Mononuclear cell (primary cell): ENCODE results near the gene SRBD1. TPM values are rescaled to one million over a fixed set of nuclear protein-coding genes. Genes with fewer than 3 reads are reported as not detected.

Experiments used
- H3K27me3 ChIP-seq: 2 replicates; pipeline ENCODE4 v1.6.0; 2011; ENCODE audit warnings: low read length, control low read depth; ENCODE audit not compliant: insufficient read depth
- H3K4me1 ChIP-seq: 2 replicates; pipeline ENCODE4 v1.5.1; 2011; ENCODE audit warnings: mild to moderate bottlenecking, low read length, control low read depth; ENCODE audit not compliant: insufficient read depth
- H3K4me3 ChIP-seq: 2 replicates; pipeline ENCODE4 v1.5.1; 2011; ENCODE audit warnings: mild to moderate bottlenecking, low read length, moderate library complexity
- H3K9me3 ChIP-seq: 2 replicates; pipeline ENCODE4 v1.5.1; 2011; ENCODE audit warnings: low read depth, mild to moderate bottlenecking, control low read depth, low read length
- total RNA-seq: library from RNA; depleted of rRNA; stranded (reverse); fragments of >200 nt; gene quantifications from one replicate; pipeline ENCODE4 v1.2.3, GENCODE V29; 2012

Gene SRBD1
- total RNA-seq, 1 donor: 49.6 TPM

GRCh38 chr2:45498661-45499550 lies 112.2 kb downstream of the SRBD1 start:
- Histone ChIP-seq H3K4me1 (no peaks in the 10 kb centered on the region), H3K9me3 (no peaks in the 10 kb centered on the region), H3K27me3 (no peaks in the 10 kb centered on the region), H3K4me3 (no peak overlapping the region)

- H3K4me1 ChIP-seq: no peaks in the 10 kb centered on the region
- H3K27me3 ChIP-seq: no peaks in the 10 kb centered on the region
- H3K9me3 ChIP-seq: no peaks in the 10 kb centered on the region
- H3K4me3 ChIP-seq: no peak overlapping the region
These were observed 113.7 kb downstream of the SRBD1 start for GRCh38 chr2:45497355-45497754.

GRCh38 chr2:45496869-45497268 lies 114.2 kb downstream of the SRBD1 start:
- no peaks in the 10 kb centered on the region for H3K27me3 ChIP-seq
- no peaks in the 10 kb centered on the region for H3K9me3 ChIP-seq
- no peaks in the 10 kb centered on the region for H3K4me1 ChIP-seq
- H3K4me3 ChIP-seq: no peak overlapping the region

- no peaks in the 10 kb centered on the region for H3K4me1 ChIP-seq
- H3K4me3 ChIP-seq: no peak overlapping the region
- no peaks in the 10 kb centered on the region for H3K9me3 ChIP-seq
- no peaks in the 10 kb centered on the region for H3K27me3 ChIP-seq
These were observed 116.1 kb downstream of the SRBD1 start for GRCh38 chr2:45494978-45495293.

- no peaks in the 10 kb centered on the region for H3K9me3 ChIP-seq
- H3K4me1 ChIP-seq: no peaks in the 10 kb centered on the region
- H3K27me3 ChIP-seq: no peaks in the 10 kb centered on the region
- no peak overlapping the region for H3K4me3 ChIP-seq
These were observed 116.6 kb downstream of the SRBD1 start for GRCh38 chr2:45494275-45494977.

GRCh38 chr2:45484965-45485364 lies 126.1 kb downstream of the SRBD1 start:
- Histone ChIP-seq H3K9me3 (no peaks in the 10 kb centered on the region), H3K4me1 (no peaks in the 10 kb centered on the region), H3K27me3 (no peaks in the 10 kb centered on the region), H3K4me3 (no peak overlapping the region)

GRCh38 chr2:45483997-45484396 lies 127.1 kb downstream of the SRBD1 start:
- Histone ChIP-seq H3K4me1 (no peaks in the 10 kb centered on the region), H3K27me3 (no peaks in the 10 kb centered on the region), H3K9me3 (no peaks in the 10 kb centered on the region), H3K4me3 (no peak overlapping the region)

GRCh38 chr2:45477546-45477945 lies 133.5 kb downstream of the SRBD1 start:
- H3K27me3 ChIP-seq: no peaks in the 10 kb centered on the region
- no peak overlapping the region for H3K4me3 ChIP-seq
- no peaks in the 10 kb centered on the region for H3K4me1 ChIP-seq
- no peaks in the 10 kb centered on the region for H3K9me3 ChIP-seq

GRCh38 chr2:45470531-45470930 lies 140.5 kb downstream of the SRBD1 start:
- H3K9me3 ChIP-seq: no peaks in the 10 kb centered on the region
- H3K4me3 ChIP-seq: no peak overlapping the region
- no peaks in the 10 kb centered on the region for H3K27me3 ChIP-seq
- peaks cover 3% of the 10 kb centered on the region for H3K4me1 ChIP-seq

- Histone ChIP-seq H3K4me3 (no peak overlapping the region), H3K4me1 (peaks cover 3% of the 10 kb centered on the region), H3K9me3 (no peaks in the 10 kb centered on the region), H3K27me3 (no peaks in the 10 kb centered on the region)
These were observed 141.6 kb downstream of the SRBD1 start for GRCh38 chr2:45469314-45470099.

- no peaks in the 10 kb centered on the region for H3K9me3 ChIP-seq
- no peaks in the 10 kb centered on the region for H3K27me3 ChIP-seq
- H3K4me3 ChIP-seq: no peak overlapping the region
- H3K4me1 ChIP-seq: peaks cover 3% of the 10 kb centered on the region
These were observed 142.8 kb downstream of the SRBD1 start for GRCh38 chr2:45468279-45468678.

GRCh38 chr2:45466053-45466452 lies 145.0 kb downstream of the SRBD1 start:
- H3K4me1 ChIP-seq: peaks cover 3% of the 10 kb centered on the region
- no peaks in the 10 kb centered on the region for H3K27me3 ChIP-seq
- H3K4me3 ChIP-seq: no peak overlapping the region
- H3K9me3 ChIP-seq: no peaks in the 10 kb centered on the region

- H3K4me1 ChIP-seq: no peaks in the 10 kb centered on the region
- H3K9me3 ChIP-seq: no peaks in the 10 kb centered on the region
- no peak overlapping the region for H3K4me3 ChIP-seq
- no peaks in the 10 kb centered on the region for H3K27me3 ChIP-seq
These were observed 150.2 kb downstream of the SRBD1 start for GRCh38 chr2:45460825-45461224.

- Histone ChIP-seq H3K27me3 (no peaks in the 10 kb centered on the region), H3K4me3 (no peak overlapping the region), H3K9me3 (no peaks in the 10 kb centered on the region), H3K4me1 (no peaks in the 10 kb centered on the region)
These were observed 151.2 kb downstream of the SRBD1 start for GRCh38 chr2:45459860-45460259.

- Histone ChIP-seq H3K4me3 (no peak overlapping the region), H3K4me1 (no peaks in the 10 kb centered on the region), H3K27me3 (no peaks in the 10 kb centered on the region), H3K9me3 (no peaks in the 10 kb centered on the region)
These were observed 152.0 kb downstream of the SRBD1 start for GRCh38 chr2:45458909-45459563.
